IMR-90 (cell line): ENCODE data around the gene INF2.

Experiments
- BHLHE40 ChIP-seq: fragments of 150-350 bp; IDR thresholded peaks from 2 replicates; pipeline ENCODE4 v1.6.1; 2016; ENCODE audit warnings: mild to moderate bottlenecking, low read depth, low read length
- CEBPB ChIP-seq: IDR thresholded peaks from 2 replicates; pipeline ENCODE4 v1.6.1; 2012; ENCODE audit warnings: low read depth, low read length, improper control_type of control experiment
- CHD1 ChIP-seq: IDR thresholded peaks from 2 replicates; pipeline ENCODE4 v1.6.1; 2012; ENCODE audit warnings: low read depth, low read length, improper control_type of control experiment
- CTCF ChIP-seq: conservative IDR thresholded peaks from 2 replicates; pipeline ENCODE4 v1.5.1; 2012; ENCODE audit warnings: mild to moderate bottlenecking, low read depth, low read length, improper control_type of control experiment
- FOS ChIP-seq: fragments of 150-350 bp; IDR thresholded peaks from 2 replicates; pipeline ENCODE4 v1.6.1; 2016; ENCODE audit warnings: low read depth, low read length
- MAZ ChIP-seq: IDR thresholded peaks from 2 replicates; pipeline ENCODE4 v1.6.1; 2012; ENCODE audit warnings: low read depth, mild to moderate bottlenecking, low read length, improper control_type of control experiment, moderate library complexity, borderline replicate concordance
- POLR2A ChIP-seq: IDR thresholded peaks from 2 replicates; pipeline ENCODE4 v1.6.1; 2012; ENCODE audit warnings: mild to moderate bottlenecking, low read depth, low read length
- RAD21 ChIP-seq: IDR thresholded peaks from 2 replicates; pipeline ENCODE4 v1.6.1; 2012; ENCODE audit warnings: low read length, improper control_type of control experiment
- RCOR1 ChIP-seq: IDR thresholded peaks from 2 replicates; pipeline ENCODE4 v1.6.1; 2012; ENCODE audit warnings: mild to moderate bottlenecking, low read length, improper control_type of control experiment; ENCODE audit not compliant: insufficient replicate concordance
- RFX5 ChIP-seq: IDR thresholded peaks from 2 replicates; pipeline ENCODE4 v1.8.0; 2012; ENCODE audit warnings: low read depth, mild to moderate bottlenecking, low read length, moderate library complexity
- SMC3 ChIP-seq: fragments of 150-350 bp; IDR thresholded peaks from 2 replicates; pipeline ENCODE4 v1.6.1; 2016; ENCODE audit warnings: low read depth, mild to moderate bottlenecking, antibody characterized with exemption, low read length, moderate library complexity
- USF2 ChIP-seq: fragments of 150-350 bp; IDR thresholded peaks from 2 replicates; pipeline ENCODE4 v1.6.1; 2017; ENCODE audit warnings: mild to moderate bottlenecking, antibody characterized with exemption, low read length, low read depth

GRCh38 chr14:104689881-104690711 is 678 bp downstream of the INF2 start:
- TF ChIP-seq CTCF (no peak), CEBPB (no peak), RAD21 (no peak), POLR2A (no peak), BHLHE40 (no peak), USF2 (no peak), CHD1 (no peak), SMC3 (no peak), RCOR1 (no peak), FOS (no peak), MAZ (no peak), RFX5 (no peak)
